K562 (cell line): ENCODE results near the gene GMEB2. TPM values are rescaled to one million over a fixed set of nuclear protein-coding genes. Genes with fewer than 3 reads are reported as not detected.

Source experiments
- CREBBP ChIP-seq: IDR thresholded peaks from one replicate; pipeline ENCODE4 v1.6.1; 2012; ENCODE audit warnings: low read depth, mild to moderate bottlenecking, control low read depth, inconsistent platforms, low read length
- HEY1 ChIP-seq: fragments of 250-450 bp; sonication (Bioruptor Pico); IDR thresholded peaks from 2 replicates; pipeline ENCODE4 v1.5.0; 2020; ENCODE audit warnings: mild to moderate bottlenecking, moderate library complexity, borderline replicate concordance
- KDM4B ChIP-seq, 2 experiments: fragments of 450-650 bp in 1 of 2; sonication (generic) in 1 of 2; IDR thresholded peaks; 2 replicates each; pipeline ENCODE4 v1.6.1; 2016 to 2017; ENCODE audit warnings: borderline replicate concordance in 2 of 2, antibody characterized with exemption in 1 of 2, low read depth in 1 of 2, mild to moderate bottlenecking in 1 of 2
- MTA2 ChIP-seq: fragments of 450-650 bp; IDR thresholded peaks from 2 replicates; pipeline ENCODE4 v1.6.1; 2016; ENCODE audit warnings: low read depth
- MYBL2 ChIP-seq, 2 experiments: fragments of 450-650 bp in 1 of 2; sonication (generic) in 1 of 2; formaldehyde crosslinking in 1 of 2; IDR thresholded peaks; 2 replicates each; pipeline versions ENCODE4 v1.6.1 to v1.8.1; 2017 to 2022; ENCODE audit warnings: borderline replicate concordance in 1 of 2, inconsistent platforms in 1 of 2, low read depth in 1 of 2, mild to moderate bottlenecking in 1 of 2, missing genetic modification reagents in 1 of 2, moderate library complexity in 1 of 2
- NBN ChIP-seq: fragments of 450-650 bp; IDR thresholded peaks from 2 replicates; pipeline ENCODE4 v1.6.1; 2016; ENCODE audit warnings: low read depth, mild to moderate bottlenecking
- NFXL1 ChIP-seq: fragments of 450-650 bp; formaldehyde crosslinking; IDR thresholded peaks from 2 replicates; pipeline ENCODE4 v1.4.0; 2021; ENCODE audit warnings: mild to moderate bottlenecking
- NR2F6 ChIP-seq: fragments of 450-650 bp; formaldehyde crosslinking; IDR thresholded peaks from 2 replicates; pipeline ENCODE4 v1.4.0; 2020; ENCODE audit warnings: mild to moderate bottlenecking
- PRPF4 ChIP-seq: fragments of 200-400 bp; formaldehyde crosslinking; IDR thresholded peaks from one replicate; pipeline ENCODE4 v1.6.1; 2017; ENCODE audit warnings: low read length, low read depth, mild to moderate bottlenecking; ENCODE audit not compliant: insufficient read depth, poor library complexity, severe bottlenecking
- RUNX1 ChIP-seq: sonication (generic); IDR thresholded peaks from 2 replicates; pipeline ENCODE4 v1.6.1; 2016; ENCODE audit warnings: antibody characterized with exemption, low read depth
- SMAD3 ChIP-seq: fragments of 450-650 bp; formaldehyde crosslinking; conservative IDR thresholded peaks from 2 replicates; pipeline ENCODE4 v1.4.0; 2020; ENCODE audit warnings: mild to moderate bottlenecking
- SRF ChIP-seq, 2 experiments: fragments of 250-450, 450-650 bp in 1 of 2; sonication (Bioruptor Pico) in 1 of 2; sonication (generic) in 1 of 2; formaldehyde crosslinking; IDR thresholded peaks; 2 replicates each; pipeline versions ENCODE4 v1.5.0 to v1.5.1; 2020 to 2022; ENCODE audit warnings: mild to moderate bottlenecking in 1 of 2, missing genetic modification reagents in 1 of 2
- TCF3 ChIP-seq: sonication (generic); formaldehyde crosslinking; IDR thresholded peaks from 2 replicates; pipeline ENCODE4 v1.4.0; 2020; ENCODE audit warnings: mild to moderate bottlenecking, missing genetic modification reagents
- TRIM28 ChIP-seq: fragments of 450-650 bp; IDR thresholded peaks from 2 replicates; pipeline ENCODE4 v1.6.1; 2017
- ZBTB1 ChIP-seq: sonication (generic); formaldehyde crosslinking; IDR thresholded peaks from 2 replicates; pipeline ENCODE4 v1.8.1; 2023; ENCODE audit warnings: missing genetic modification reagents, low read depth, mild to moderate bottlenecking, borderline replicate concordance
- ZNF143 ChIP-seq: sonication (generic); formaldehyde crosslinking; IDR thresholded peaks from 2 replicates; pipeline ENCODE4 v1.9.0; 2022; ENCODE audit warnings: mild to moderate bottlenecking, missing genetic modification reagents
- ZNF184 ChIP-seq: sonication (generic); formaldehyde crosslinking; IDR thresholded peaks from 2 replicates; pipeline ENCODE4 v1.5.0; 2020; ENCODE audit warnings: missing genetic modification reagents
- ZZZ3 ChIP-seq: fragments of 450-650 bp; IDR thresholded peaks from 2 replicates; pipeline ENCODE4 v1.6.1; 2016; ENCODE audit warnings: antibody characterized with exemption, mild to moderate bottlenecking, moderate library complexity
- polyA plus RNA-seq, 8 experiments: library from polyadenylated mRNA; depleted of rRNA in 4 of 8; stranded (reverse) in 5 of 8; unstranded in 3 of 8; fragments of >200 nt; fragmentation: Nextera tagmentation in 2 of 8; fragmentation: Illumina TruSeq in 1 of 8; extraction: Ambion mirVana in 2 of 8; extraction: Trizol in 1 of 8; gene quantifications; 2 replicates each; pipeline versions ENCODE4 v1.2.1 to v1.2.3, GENCODE V29; 2011 to 2014; ENCODE audit warnings: inconsistent platforms in 1 of 8, missing spikeins in 1 of 8
- total RNA-seq, 7 experiments: library from RNA; depleted of rRNA in 6 of 7; stranded (reverse); fragments of >200 nt in 6 of 7; fragmentation: Illumina TruSeq in 2 of 7; extraction: Trizol in 2 of 7; gene quantifications; 2 replicates each; pipeline versions ENCODE4 v1.2.1 to v1.2.3, GENCODE V29; 2011 to 2021; ENCODE audit warnings: low replicate concordance in 1 of 7
- TF ChIP-seq, protein P1 (sequence below), 2 experiments: fragments of 450-650 bp; IDR thresholded peaks; 2 replicates each; pipeline ENCODE4 v1.6.1; 2016; ENCODE audit warnings: mild to moderate bottlenecking in 2 of 2, borderline replicate concordance in 1 of 2, low read depth in 1 of 2, moderate library complexity in 1 of 2
- TF ChIP-seq, protein P2 (sequence below): fragments of 250-450 bp; sonication (Bioruptor Pico); IDR thresholded peaks from 2 replicates; pipeline ENCODE4 v1.5.0; 2021

The GMEB2 gene
- total and polyA plus RNA-seq, 9 of the 15 experiments (the other 6 are each of a cell fraction or from before 2014, with no cell fraction given), result 0.03 to 13.9 (median 6.3) TPM

- TF ChIP-seq ZZZ3 (no peak), RUNX1 (no peak), ZBTB1 (peak; percentile 77), HEY1 (CRISPR knock-in tag) (no peak), MYBL2 (IDR thresholded peaks at IDR 0.05; ENCODE audit: low read depth) (no peak), MYBL2 (CRISPR knock-in tag; IDR thresholded peaks at IDR 0.05; ENCODE audit: borderline replicate concordance) (no peak), NBN (no peak), MTA2 (no peak), SMAD3 (CRISPR knock-in tag) (no peak), SRF (CRISPR knock-in tag; IDR thresholded peaks at IDR 0.05) (no peak; a peak in 1 of 4 replicates), ZNF184 (no peak), PRPF4 (no peak), NR2F6 (CRISPR knock-in tag) (no peak), KDM4B (IDR thresholded peaks at IDR 0.05; ENCODE audit: borderline replicate concordance in 2 of 2, low read depth in 1 of 2) (peak in 1 of 2 experiments; percentile 63; a peak in 1 of 4 replicates), NFXL1 (CRISPR knock-in tag) (no peak), TCF3 (CRISPR knock-in tag) (no peak; the same call in 1 of the 2 replicates), CREBBP (no peak), TRIM28 (no peak), ZNF143 (no peak)
- TF ChIP-seq, protein P1, sequence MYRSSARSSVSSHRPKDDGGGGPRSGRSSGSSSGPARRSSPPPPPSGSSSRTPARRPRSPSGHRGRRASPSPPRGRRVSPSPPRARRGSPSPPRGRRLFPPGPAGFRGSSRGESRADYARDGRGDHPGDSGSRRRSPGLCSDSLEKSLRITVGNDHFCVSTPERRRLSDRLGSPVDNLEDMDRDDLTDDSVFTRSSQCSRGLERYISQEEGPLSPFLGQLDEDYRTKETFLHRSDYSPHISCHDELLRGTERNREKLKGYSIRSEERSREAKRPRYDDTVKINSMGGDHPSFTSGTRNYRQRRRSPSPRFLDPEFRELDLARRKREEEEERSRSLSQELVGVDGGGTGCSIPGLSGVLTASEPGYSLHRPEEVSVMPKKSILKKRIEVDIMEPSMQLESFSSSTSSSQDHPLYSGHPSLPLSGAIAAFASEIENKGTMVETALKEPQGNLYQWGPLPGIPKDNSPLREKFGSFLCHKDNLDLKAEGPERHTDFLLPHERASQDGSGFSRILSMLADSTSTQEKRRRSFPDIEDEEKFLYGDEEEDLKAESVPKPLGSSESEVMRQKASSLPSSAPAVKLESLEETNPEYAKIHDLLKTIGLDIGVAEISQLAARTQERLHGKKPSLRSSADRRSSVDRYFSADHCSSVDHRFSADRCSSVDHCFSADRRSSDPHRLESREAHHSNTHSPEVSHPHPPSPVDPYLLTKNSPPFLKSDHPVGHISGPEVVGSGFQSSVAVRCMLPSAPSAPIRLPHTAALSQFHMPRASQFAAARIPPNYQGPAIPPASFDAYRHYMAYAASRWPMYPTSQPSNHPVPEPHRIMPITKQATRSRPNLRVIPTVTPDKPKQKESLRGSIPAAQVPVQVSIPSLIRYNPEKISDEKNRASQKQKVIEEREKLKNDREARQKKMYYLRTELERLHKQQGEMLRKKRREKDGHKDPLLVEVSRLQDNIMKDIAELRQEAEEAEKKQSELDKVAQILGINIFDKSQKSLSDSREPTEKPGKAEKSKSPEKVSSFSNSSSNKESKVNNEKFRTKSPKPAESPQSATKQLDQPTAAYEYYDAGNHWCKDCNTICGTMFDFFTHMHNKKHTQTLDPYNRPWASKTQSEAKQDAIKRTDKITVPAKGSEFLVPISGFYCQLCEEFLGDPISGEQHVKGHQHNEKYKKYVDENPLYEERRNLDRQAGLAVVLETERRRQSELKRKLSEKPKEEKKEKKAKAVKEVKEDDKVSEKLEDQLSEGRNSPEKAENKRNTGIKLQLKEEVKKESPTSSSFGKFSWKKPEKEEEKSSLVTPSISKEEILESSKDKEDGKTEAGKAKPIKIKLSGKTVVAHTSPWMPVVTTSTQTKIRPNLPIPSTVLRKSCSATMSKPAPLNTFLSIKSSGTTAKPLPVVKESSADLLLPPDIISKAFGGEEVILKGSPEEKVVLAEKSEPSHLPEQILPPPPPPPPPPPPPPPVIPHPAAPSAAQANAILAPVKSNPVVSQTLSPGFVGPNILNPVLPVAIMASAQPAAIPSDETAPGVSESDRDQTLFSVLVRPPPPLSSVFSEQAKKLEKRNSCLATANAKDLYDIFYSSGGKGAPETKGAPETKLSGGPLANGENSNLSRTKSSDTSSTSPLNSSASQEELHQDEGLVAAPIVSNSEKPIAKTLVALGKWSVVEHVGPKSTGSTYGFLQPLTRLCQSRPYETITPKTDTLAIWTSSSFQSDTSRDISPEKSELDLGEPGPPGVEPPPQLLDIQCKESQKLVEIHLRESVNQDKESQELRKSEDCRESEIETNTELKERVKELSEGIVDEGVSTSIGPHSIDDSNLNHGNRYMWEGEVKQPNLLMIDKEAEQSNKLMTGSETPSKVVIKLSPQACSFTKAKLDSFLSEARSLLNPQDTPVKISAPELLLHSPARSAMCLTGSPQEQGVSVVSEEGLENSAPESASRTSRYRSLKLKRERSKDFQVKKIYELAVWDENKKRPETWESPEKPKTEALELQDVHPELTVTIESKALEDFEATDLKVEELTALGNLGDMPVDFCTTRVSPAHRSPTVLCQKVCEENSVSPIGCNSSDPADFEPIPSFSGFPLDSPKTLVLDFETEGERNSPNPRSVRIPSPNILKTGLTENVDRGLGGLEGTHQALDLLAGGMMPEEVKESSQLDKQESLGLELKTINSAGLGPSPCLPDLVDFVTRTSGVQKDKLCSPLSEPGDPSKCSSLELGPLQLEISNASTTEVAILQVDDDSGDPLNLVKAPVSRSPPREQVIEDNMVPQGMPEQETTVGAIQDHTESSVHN (IDR thresholded peaks at IDR 0.05; ENCODE audit: borderline replicate concordance in 1 of 2, low read depth in 1 of 2), result no peak
- TF ChIP-seq, protein P2, sequence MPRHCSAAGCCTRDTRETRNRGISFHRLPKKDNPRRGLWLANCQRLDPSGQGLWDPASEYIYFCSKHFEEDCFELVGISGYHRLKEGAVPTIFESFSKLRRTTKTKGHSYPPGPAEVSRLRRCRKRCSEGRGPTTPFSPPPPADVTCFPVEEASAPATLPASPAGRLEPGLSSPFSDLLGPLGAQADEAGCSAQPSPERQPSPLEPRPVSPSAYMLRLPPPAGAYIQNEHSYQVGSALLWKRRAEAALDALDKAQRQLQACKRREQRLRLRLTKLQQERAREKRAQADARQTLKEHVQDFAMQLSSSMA, result 0 out of 2 replicates have a peak, but pooled peaks have one; percentile 30
These were observed 339 bp upstream of the GMEB2 start (continued) for GRCh38 chr20:63627129-63627750.
